Bronchus fibroblast of lung (primary cell): ENCODE data around the gene SH3PXD2A. TPM values are rescaled to one million over a fixed set of nuclear protein-coding genes. Genes with fewer than 3 reads are reported as not detected.

Experiments
- total RNA-seq: library from RNA; depleted of rRNA; stranded (reverse); fragments of >200 nt; gene quantifications from 2 replicates; pipeline ENCODE4 v1.2.3, GENCODE V29; 2015

SH3PXD2A gene, protein sequence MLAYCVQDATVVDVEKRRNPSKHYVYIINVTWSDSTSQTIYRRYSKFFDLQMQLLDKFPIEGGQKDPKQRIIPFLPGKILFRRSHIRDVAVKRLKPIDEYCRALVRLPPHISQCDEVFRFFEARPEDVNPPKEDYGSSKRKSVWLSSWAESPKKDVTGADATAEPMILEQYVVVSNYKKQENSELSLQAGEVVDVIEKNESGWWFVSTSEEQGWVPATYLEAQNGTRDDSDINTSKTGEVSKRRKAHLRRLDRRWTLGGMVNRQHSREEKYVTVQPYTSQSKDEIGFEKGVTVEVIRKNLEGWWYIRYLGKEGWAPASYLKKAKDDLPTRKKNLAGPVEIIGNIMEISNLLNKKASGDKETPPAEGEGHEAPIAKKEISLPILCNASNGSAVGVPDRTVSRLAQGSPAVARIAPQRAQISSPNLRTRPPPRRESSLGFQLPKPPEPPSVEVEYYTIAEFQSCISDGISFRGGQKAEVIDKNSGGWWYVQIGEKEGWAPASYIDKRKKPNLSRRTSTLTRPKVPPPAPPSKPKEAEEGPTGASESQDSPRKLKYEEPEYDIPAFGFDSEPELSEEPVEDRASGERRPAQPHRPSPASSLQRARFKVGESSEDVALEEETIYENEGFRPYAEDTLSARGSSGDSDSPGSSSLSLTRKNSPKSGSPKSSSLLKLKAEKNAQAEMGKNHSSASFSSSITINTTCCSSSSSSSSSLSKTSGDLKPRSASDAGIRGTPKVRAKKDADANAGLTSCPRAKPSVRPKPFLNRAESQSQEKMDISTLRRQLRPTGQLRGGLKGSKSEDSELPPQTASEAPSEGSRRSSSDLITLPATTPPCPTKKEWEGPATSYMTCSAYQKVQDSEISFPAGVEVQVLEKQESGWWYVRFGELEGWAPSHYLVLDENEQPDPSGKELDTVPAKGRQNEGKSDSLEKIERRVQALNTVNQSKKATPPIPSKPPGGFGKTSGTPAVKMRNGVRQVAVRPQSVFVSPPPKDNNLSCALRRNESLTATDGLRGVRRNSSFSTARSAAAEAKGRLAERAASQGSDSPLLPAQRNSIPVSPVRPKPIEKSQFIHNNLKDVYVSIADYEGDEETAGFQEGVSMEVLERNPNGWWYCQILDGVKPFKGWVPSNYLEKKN
- 10.3 and 10.6 TPM in 2 replicates for total RNA-seq

GRCh38 chr10:103855424-103855823 is at the start of gene SH3PXD2A:
SH3PXD2A (minus strand) TSS chr10:103855576; CDS start chr10:103855266, 310 bp downstream.

Other genes with a start within 250 kb of the SH3PXD2A start
- 36.7 and 37.5 TPM in 2 replicates for gene STN1, start 62.6 kb upstream of the SH3PXD2A start, total RNA-seq
- 13.4 and 19.2 TPM in 2 replicates for gene SLK, start 111.6 kb upstream of the SH3PXD2A start, total RNA-seq
- gene COL17A1, start 230.3 kb upstream of the SH3PXD2A start, total RNA-seq: under 0.01 and 0.15 TPM in 2 replicates